MM.1S (cell line): ENCODE measurements around the gene KRTAP20-1.

Source experiments
- DNase-seq: peaks from one replicate; pipeline ENCODE4 v3.0.0-alpha.2; 2015
- H2AFZ ChIP-seq: fragments of 300-600 bp; sonication (generic); 2 replicates; pipeline ENCODE4 v1.6.0; 2016; ENCODE audit warnings: antibody characterized with exemption, low read length
- H3F3A ChIP-seq: fragments of 300-600 bp; sonication (generic); 2 replicates; pipeline ENCODE4 v1.6.1; 2016; ENCODE audit warnings: mild to moderate bottlenecking, antibody characterized with exemption, low read length, moderate library complexity, mixed read lengths; ENCODE audit not compliant: insufficient read depth
- H3K27ac ChIP-seq: fragments of 300-600 bp; sonication (generic); 2 replicates; pipeline ENCODE4 v1.5.1; 2016; ENCODE audit warnings: mild to moderate bottlenecking, low read length
- H3K27me3 ChIP-seq: fragments of 300-600 bp; sonication (generic); replicated peaks from 2 replicates; pipeline ENCODE4 v1.6.0; 2016; ENCODE audit warnings: low read length; ENCODE audit not compliant: insufficient read depth
- H3K36me3 ChIP-seq: fragments of 300-600 bp; sonication (generic); replicated peaks from 2 replicates; pipeline ENCODE4 v1.6.1; 2016; ENCODE audit warnings: mild to moderate bottlenecking, low read length, mixed read lengths; ENCODE audit not compliant: insufficient read depth
- H3K4me1 ChIP-seq: fragments of 300-600 bp; sonication (generic); 2 replicates; pipeline ENCODE4 v1.6.1; 2016; ENCODE audit warnings: low read length, mixed read lengths
- H3K4me2 ChIP-seq: fragments of 300-600 bp; sonication (generic); 2 replicates; pipeline ENCODE4 v1.6.0; 2016; ENCODE audit warnings: low read depth, low read length
- H3K4me3 ChIP-seq: fragments of 300-600 bp; sonication (generic); 2 replicates; pipeline ENCODE4 v1.5.1; 2016; ENCODE audit warnings: low read length, mixed read lengths
- H3K79me2 ChIP-seq: fragments of 300-600 bp; sonication (generic); 2 replicates; pipeline ENCODE4 v1.6.1; 2016; ENCODE audit warnings: mixed run types, low read length, mixed read lengths
- H3K9ac ChIP-seq: fragments of 300-600 bp; sonication (generic); 2 replicates; pipeline ENCODE4 v1.6.1; 2016; ENCODE audit warnings: low read length, mixed read lengths
- H3K9me2 ChIP-seq: fragments of 300-600 bp; sonication (generic); replicated peaks from 2 replicates; pipeline ENCODE4 v1.6.1; 2016; ENCODE audit warnings: mild to moderate bottlenecking, low read length, mixed read lengths; ENCODE audit not compliant: insufficient read depth
- H3K9me3 ChIP-seq: fragments of 300-600 bp; sonication (generic); replicated peaks from 2 replicates; pipeline ENCODE4 v1.6.1; 2016; ENCODE audit warnings: mild to moderate bottlenecking, low read length, mixed read lengths; ENCODE audit not compliant: insufficient read depth
- H4K20me1 ChIP-seq: fragments of 300-600 bp; sonication (generic); 2 replicates; pipeline ENCODE4 v1.6.1; 2016; ENCODE audit warnings: mild to moderate bottlenecking, low read length, moderate library complexity, mixed read lengths; ENCODE audit not compliant: insufficient read depth
- EZH2 ChIP-seq: fragments of 300-600 bp; sonication (generic); optimal IDR thresholded peaks from 2 replicates; pipeline ENCODE3; 2017; ENCODE audit warnings: low read depth, mild to moderate bottlenecking, antibody characterized with exemption, low read length, mixed read lengths
- EZH2phosphoT487 ChIP-seq: fragments of 300-600 bp; sonication (generic); IDR thresholded peaks from 2 replicates; pipeline ENCODE4 v1.6.1; 2018; ENCODE audit warnings: antibody characterized with exemption, low read length
- TF ChIP-seq, protein P1 (sequence below): fragments of 300-600 bp; sonication (generic); IDR thresholded peaks from 2 replicates; pipeline ENCODE4 v1.5.1; 2016; ENCODE audit warnings: antibody characterized with exemption, low read length, mixed read lengths

Gene KRTAP20-1

DNA sequence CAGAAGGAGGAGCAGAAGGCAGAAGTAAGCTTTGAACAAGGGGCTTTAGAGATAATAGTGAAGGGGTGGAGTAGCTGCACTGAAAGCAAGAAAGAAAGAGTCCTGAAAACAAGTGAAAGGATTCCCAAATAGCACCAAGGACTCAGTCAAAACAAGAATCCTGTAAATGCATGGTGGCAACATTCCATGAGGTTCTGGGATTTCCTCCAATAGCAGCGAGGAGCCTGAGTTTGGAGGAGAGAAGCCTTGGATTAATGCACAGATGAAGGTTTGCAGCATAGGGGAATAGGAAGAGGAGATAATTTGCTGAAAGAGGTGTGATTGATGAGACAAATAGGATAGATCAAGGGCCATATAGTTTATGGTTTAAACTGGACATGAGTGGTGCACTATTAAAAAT, 36.9 kb upstream of the KRTAP20-1 start:
- H2AFZ ChIP-seq: no peak overlapping the region
- H4K20me1 ChIP-seq: no peaks in the 10 kb centered on the region
- no peak overlapping the region for H3K4me3 ChIP-seq
- no peaks in the 10 kb centered on the region for H3K4me1 ChIP-seq
- H3K9me2 ChIP-seq: no peaks in the 10 kb centered on the region
- H3K36me3 ChIP-seq: no peaks in the 10 kb centered on the region
- H3K4me2 ChIP-seq: no peak overlapping the region
- no peaks in the 10 kb centered on the region for H3K27me3 ChIP-seq
- no peaks in the 10 kb centered on the region for H3F3A ChIP-seq
- H3K79me2 ChIP-seq: no peaks in the 10 kb centered on the region
- DNase-seq: no peak
- no peak overlapping the region for H3K27ac ChIP-seq
- no peak for TF ChIP-seq EZH2
- TF ChIP-seq EZH2phosphoT487: no peak
- TF ChIP-seq, protein P1, sequence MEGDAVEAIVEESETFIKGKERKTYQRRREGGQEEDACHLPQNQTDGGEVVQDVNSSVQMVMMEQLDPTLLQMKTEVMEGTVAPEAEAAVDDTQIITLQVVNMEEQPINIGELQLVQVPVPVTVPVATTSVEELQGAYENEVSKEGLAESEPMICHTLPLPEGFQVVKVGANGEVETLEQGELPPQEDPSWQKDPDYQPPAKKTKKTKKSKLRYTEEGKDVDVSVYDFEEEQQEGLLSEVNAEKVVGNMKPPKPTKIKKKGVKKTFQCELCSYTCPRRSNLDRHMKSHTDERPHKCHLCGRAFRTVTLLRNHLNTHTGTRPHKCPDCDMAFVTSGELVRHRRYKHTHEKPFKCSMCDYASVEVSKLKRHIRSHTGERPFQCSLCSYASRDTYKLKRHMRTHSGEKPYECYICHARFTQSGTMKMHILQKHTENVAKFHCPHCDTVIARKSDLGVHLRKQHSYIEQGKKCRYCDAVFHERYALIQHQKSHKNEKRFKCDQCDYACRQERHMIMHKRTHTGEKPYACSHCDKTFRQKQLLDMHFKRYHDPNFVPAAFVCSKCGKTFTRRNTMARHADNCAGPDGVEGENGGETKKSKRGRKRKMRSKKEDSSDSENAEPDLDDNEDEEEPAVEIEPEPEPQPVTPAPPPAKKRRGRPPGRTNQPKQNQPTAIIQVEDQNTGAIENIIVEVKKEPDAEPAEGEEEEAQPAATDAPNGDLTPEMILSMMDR: no peak
- H3K9me3 ChIP-seq: no peaks in the 10 kb centered on the region
- no peak overlapping the region for H3K9ac ChIP-seq

DNA sequence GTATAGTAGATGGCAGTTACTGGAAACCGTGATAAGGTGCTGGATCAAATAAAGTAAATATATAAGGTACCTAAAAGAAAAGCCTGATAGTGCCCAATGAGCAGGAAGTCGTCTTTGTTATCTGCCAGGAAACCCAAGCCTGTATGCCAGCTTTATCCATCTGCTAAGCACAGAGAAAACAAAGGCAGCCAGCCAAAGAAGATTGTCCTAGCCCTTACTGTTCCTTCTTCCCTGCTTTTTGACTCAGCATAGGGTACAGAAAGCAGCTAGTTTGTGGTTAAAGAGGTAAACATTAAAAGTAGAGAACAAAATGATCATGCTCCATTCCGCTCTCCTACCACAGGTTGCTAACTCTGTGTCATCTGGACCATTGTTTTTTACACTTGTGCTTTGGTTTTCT, 36.1 kb upstream of the KRTAP20-1 start:
- no peak for DNase-seq
- TF ChIP-seq, protein P1: no peak
- TF ChIP-seq EZH2 (no peak), EZH2phosphoT487 (no peak)
- Histone ChIP-seq H3K4me3 (no peak overlapping the region), H3K27ac (no peak overlapping the region), H3K27me3 (no peaks in the 10 kb centered on the region), H3K9me3 (no peaks in the 10 kb centered on the region), H3K9ac (no peak overlapping the region), H3F3A (no peaks in the 10 kb centered on the region), H3K36me3 (no peaks in the 10 kb centered on the region), H3K79me2 (no peaks in the 10 kb centered on the region), H4K20me1 (no peaks in the 10 kb centered on the region), H3K9me2 (no peaks in the 10 kb centered on the region), H3K4me2 (no peak overlapping the region), H3K4me1 (no peaks in the 10 kb centered on the region), H2AFZ (no peak overlapping the region)

GRCh38 chr21:30582870-30583269, 33.4 kb upstream of the KRTAP20-1 start:
- H3K36me3 ChIP-seq: no peaks in the 10 kb centered on the region
- no peaks in the 10 kb centered on the region for H3K4me1 ChIP-seq
- H3K9ac ChIP-seq: no peak overlapping the region
- no peak overlapping the region for H2AFZ ChIP-seq
- H3K27me3 ChIP-seq: no peaks in the 10 kb centered on the region
- no peak for DNase-seq
- no peak overlapping the region for H3K4me2 ChIP-seq
- H3K79me2 ChIP-seq: no peaks in the 10 kb centered on the region
- H3K27ac ChIP-seq: no peak overlapping the region
- no peak overlapping the region for H3K4me3 ChIP-seq
- TF ChIP-seq, protein P1: no peak
- TF ChIP-seq EZH2phosphoT487 (no peak), EZH2 (no peak)
- H3F3A ChIP-seq: no peaks in the 10 kb centered on the region
- H4K20me1 ChIP-seq: no peaks in the 10 kb centered on the region
- no peaks in the 10 kb centered on the region for H3K9me3 ChIP-seq
- no peaks in the 10 kb centered on the region for H3K9me2 ChIP-seq

DNA sequence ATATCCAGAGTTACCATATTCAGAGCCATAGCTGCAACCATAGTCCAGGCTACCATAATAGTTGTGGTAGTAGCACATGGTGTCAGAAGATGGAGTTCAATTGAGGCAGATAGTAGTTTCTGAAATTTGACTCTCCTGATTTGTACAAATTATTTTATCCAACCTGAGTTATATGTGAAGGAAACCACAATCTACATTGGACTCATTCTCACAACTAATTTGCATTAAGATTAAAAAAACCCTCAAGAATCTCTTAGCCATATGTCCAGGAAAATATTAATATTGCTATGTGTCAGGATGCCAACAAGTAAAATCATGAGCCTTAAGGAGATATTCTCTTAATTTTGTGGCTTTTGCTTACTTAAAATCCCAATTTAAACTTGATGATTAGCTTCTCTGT, 25.9 kb upstream of the KRTAP20-1 start, which contains the start of gene KRTAP22-2:
Gene KRTAP22-2, minus strand, starts transcription at position 101 of the 400 bp plus-strand sequence.
- no peak within 1 kb of the TSS for H3K27ac ChIP-seq

More for the DNA sequence above, 25.9 kb upstream of the KRTAP20-1 start, which contains the start of gene KRTAP22-2:
- no peaks in the 10 kb centered on the region for H3F3A ChIP-seq
- no peak within 1 kb of the TSS for H3K4me2 ChIP-seq
- no peak within 1 kb of the TSS for H3K9ac ChIP-seq
- no peaks in the 10 kb centered on the region for H3K4me1 ChIP-seq
- H3K36me3 ChIP-seq: no peaks in the 10 kb centered on the region
- H4K20me1 ChIP-seq: no peaks in the 10 kb centered on the region
- no peak for TF ChIP-seq EZH2phosphoT487
- TF ChIP-seq, protein P1: no peak
- TF ChIP-seq EZH2: no peak
- no peaks in the 10 kb centered on the region for H3K27me3 ChIP-seq
- no peaks in the 10 kb centered on the region for H3K79me2 ChIP-seq
- H3K4me3 ChIP-seq: no peak within 1 kb of the TSS
- no peak for DNase-seq
- no peak within 1 kb of the TSS for H2AFZ ChIP-seq
- H3K9me3 ChIP-seq: no peaks in the 10 kb centered on the region
- H3K9me2 ChIP-seq: no peaks in the 10 kb centered on the region
